ENCODE measurements around the gene CFD. TPM values are rescaled to one million over a fixed set of nuclear protein-coding genes. Genes with fewer than 3 reads are reported as not detected.

CFD gene
- total RNA-seq, 1 experiment from 2014 or later: 1.9 TPM

GRCh38 chr19:883661-884211, 24.3 kb downstream of the CFD start:
- Histone ChIP-seq H3K4me2 (ENCODE audit: insufficient read depth, insufficient read length, low read length) (no peak overlapping the region), H3K56ac (ENCODE audit: insufficient read length, low read depth, low read length) (no peak overlapping the region), H3K14ac (ENCODE audit: insufficient read depth, low read length) (no peak overlapping the region), H2BK20ac (ENCODE audit: low read depth, low read length, poor library complexity, severe bottlenecking) (no peak overlapping the region), H3K23me2 (ENCODE audit: insufficient read length, low read depth, low read length, poor library complexity, severe bottlenecking) (peaks cover 3% of the 10 kb centered on the region), H3K79me2 (ENCODE audit: insufficient read depth, low read length) (no peaks in the 10 kb centered on the region), H3K4ac (ENCODE audit: low read depth, low read length) (no peak overlapping the region), H3K23ac (ENCODE audit: insufficient read length, low read depth, low read length) (no peak overlapping the region), H4K8ac (replicated peaks; ENCODE audit: insufficient read length, low read depth, low read length) (no peak overlapping the region), H4K5ac (ENCODE audit: insufficient read length, low read depth, low read length) (no peak overlapping the region), H3K9ac (ENCODE audit: extremely low read depth, insufficient read length, low read length) (no peak overlapping the region), H3K9me3 (ENCODE audit: control insufficient read depth, low read depth, low read length) (no peaks in the 10 kb centered on the region), H3K18ac (ENCODE audit: insufficient read length, low read depth, low read length) (no peak overlapping the region), H4K91ac (ENCODE audit: insufficient read length, low read depth, low read length) (no peak overlapping the region), H3K27ac (ENCODE audit: insufficient read length, low read depth, low read length) (no peak overlapping the region), H3T11ph (ENCODE audit: low read length) (no peak overlapping the region), H2BK5ac (ENCODE audit: insufficient read length, low read length) (no peak overlapping the region), H4K20me1 (ENCODE audit: control insufficient read depth, insufficient read depth, insufficient read length) (no peaks in the 10 kb centered on the region), H2AFZ (ENCODE audit: low read length) (no peak overlapping the region), H2BK15ac (ENCODE audit: low read depth, low read length) (no peak overlapping the region), H3K79me1 (ENCODE audit: insufficient read depth, low read depth, low read length, poor library complexity, severe bottlenecking) (no peaks in the 10 kb centered on the region), H2BK120ac (ENCODE audit: low read depth, low read length, poor library complexity, severe bottlenecking) (no peak overlapping the region), H2AK5ac (ENCODE audit: insufficient read length, low read length) (no peak overlapping the region), H2BK12ac (ENCODE audit: insufficient read length, low read depth, low read length) (no peak overlapping the region), H3K27me3 (ENCODE audit: insufficient read depth, low read length) (no peaks in the 10 kb centered on the region), H3K4me1 (ENCODE audit: insufficient read depth, low read length) (no peaks in the 10 kb centered on the region)
- no CpG with 5 or more reads among the region's 22 CpGs for WGBS (ENCODE audit: extremely low coverage, insufficient read length, low lambda C conversion rate)
- peak; percentile 66 for DNase-seq
- Mint-ChIP-seq H3K27ac (no peak overlapping the region), H3K4me3 (no peak overlapping the region; a peak in 1 of 5 replicates), H3K4me1 (no peaks in the 10 kb centered on the region), H3K36me3 (ENCODE audit: insufficient read depth in 1 of 3, low read depth in 3 of 3) (peaks cover 23 to 57% (median 45%) of the 10 kb centered on the region in 3 experiments), H3K9me3 (no peaks in the 10 kb centered on the region), H3K27me3 (ENCODE audit: low read depth) (no peaks in the 10 kb centered on the region)
- no peak; the same call in 2 of the 3 replicates for TF ChIP-seq CTCF (conservative IDR thresholded peaks at IDR 0.05)

Measured in H9 (cell line).